ENCODE results near the gene ARHGAP30. TPM values are rescaled to one million over a fixed set of nuclear protein-coding genes. Genes with fewer than 3 reads are reported as not detected.
"Not testable (repeated sequence)": the region's sequence is repeated elsewhere in the genome, so short reads cannot be mapped to it uniquely, and the experiment has no call there.

The ARHGAP30 gene
- total RNA-seq, 4 donors from 2014 or later, result 0.88 to 3.4 (median 2.6) TPM

DNA sequence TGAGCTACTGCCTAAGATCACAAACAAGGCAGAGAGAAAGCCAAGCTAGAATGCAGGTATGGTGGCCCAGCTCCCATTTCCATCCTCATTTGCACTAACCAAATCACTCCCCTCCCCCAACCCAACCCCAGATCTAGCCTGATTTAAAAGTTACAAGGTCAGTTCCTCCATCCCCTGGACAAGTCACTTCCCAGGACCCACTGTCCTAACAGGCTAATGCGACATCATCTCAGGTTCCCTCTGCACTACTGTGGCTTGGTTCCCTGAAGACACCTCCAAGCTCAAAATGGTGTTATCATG, 51.1 kb downstream of the ARHGAP30 start:
- no peak for TF ChIP-seq POLR2A (IDR thresholded peaks at IDR 0.05)
- TF ChIP-seq, protein P1, sequence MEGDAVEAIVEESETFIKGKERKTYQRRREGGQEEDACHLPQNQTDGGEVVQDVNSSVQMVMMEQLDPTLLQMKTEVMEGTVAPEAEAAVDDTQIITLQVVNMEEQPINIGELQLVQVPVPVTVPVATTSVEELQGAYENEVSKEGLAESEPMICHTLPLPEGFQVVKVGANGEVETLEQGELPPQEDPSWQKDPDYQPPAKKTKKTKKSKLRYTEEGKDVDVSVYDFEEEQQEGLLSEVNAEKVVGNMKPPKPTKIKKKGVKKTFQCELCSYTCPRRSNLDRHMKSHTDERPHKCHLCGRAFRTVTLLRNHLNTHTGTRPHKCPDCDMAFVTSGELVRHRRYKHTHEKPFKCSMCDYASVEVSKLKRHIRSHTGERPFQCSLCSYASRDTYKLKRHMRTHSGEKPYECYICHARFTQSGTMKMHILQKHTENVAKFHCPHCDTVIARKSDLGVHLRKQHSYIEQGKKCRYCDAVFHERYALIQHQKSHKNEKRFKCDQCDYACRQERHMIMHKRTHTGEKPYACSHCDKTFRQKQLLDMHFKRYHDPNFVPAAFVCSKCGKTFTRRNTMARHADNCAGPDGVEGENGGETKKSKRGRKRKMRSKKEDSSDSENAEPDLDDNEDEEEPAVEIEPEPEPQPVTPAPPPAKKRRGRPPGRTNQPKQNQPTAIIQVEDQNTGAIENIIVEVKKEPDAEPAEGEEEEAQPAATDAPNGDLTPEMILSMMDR (IDR thresholded peaks at IDR 0.05), result no peak
- Histone ChIP-seq H3K9me3 (no peaks in the 10 kb centered on the region), H3K4me3 (no peak overlapping the region), H3K4me1 (peaks cover 0 to 4% of the 10 kb centered on the region in 2 donors), H3K36me3 (no peaks in the 10 kb centered on the region), H3K27me3 (peaks cover 0 to 5% of the 10 kb centered on the region in 2 donors), H3K27ac (no peak overlapping the region)
- intact Hi-C loops (cut with DNase I; ENCODE audit: low total_unique reads), result no loop called here
- no peak for DNase-seq

DNA sequence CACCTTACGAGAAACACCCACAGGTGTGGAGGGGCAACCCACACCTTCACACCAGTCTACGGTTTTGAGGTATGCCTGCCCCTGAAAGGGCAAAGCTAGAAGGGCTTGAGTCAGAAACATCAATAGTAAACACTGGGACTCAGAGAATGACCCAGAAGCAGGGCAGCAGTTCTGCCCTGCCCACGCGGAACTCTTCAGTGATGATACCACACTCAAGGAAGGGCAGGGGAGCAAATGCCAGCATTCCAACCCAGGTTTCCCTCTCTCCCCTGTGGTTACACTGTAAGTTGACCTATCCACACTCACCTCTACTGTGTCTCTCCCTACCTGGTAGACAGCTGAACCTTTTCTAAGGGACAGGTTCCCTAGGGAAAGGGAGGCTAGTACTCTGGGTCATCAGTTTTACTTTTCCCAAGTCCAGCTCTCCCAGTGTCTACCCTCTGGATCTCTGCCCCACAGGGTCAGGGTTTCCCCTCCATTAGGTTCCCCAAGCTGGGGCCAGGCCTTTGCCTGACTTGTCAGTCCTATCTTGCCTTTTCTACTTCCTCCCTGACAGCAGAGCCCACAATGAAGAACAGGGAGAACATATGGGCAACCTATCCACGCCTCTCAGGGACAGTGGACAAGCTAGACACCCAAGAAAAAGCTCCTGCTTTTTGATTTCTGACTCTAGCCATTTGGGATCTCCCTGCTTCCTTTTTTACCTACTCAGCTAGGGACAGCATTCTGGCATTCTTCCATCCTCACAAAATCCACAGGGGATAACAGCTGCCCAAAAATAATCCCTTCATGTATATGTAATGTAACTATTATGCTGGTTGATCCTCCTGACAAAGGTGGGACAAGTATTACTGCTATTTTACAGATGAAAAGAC, 51.7 kb downstream of the ARHGAP30 start:
- Histone ChIP-seq H3K9me3 (no peaks in the 10 kb centered on the region), H3K27ac (no peak overlapping the region), H3K27me3 (peaks cover 0 to 5% of the 10 kb centered on the region in 2 donors), H3K4me1 (peaks cover 0 to 4% of the 10 kb centered on the region in 2 donors), H3K4me3 (no peak overlapping the region), H3K36me3 (no peaks in the 10 kb centered on the region)
- DNase-seq, result no peak
- TF ChIP-seq, protein P1 (IDR thresholded peaks at IDR 0.05), result no peak
- no peak for TF ChIP-seq POLR2A (IDR thresholded peaks at IDR 0.05)
- intact Hi-C loops (cut with DNase I; ENCODE audit: low total_unique reads), result no loop called here

DNA sequence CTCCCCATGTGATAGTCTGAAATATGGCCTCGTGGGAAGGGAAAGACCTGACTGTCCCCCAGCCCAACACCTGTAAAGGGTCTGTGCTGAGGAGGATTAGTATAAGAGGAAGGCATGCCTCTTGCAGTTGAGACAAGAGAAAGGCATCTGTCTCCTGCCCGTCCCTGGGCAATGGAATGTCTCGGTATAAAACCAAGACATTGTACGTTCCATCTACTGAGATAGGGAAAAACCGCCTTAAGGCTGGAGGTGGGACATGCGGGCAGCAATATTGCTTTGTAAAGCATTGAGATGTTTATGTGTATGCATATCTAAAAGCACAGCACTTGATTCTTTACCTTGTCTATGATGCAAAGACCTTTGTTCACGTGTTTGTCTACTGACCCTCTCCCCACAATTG, 52.5 kb downstream of the ARHGAP30 start:
- H3K36me3 ChIP-seq; H3K4me3 ChIP-seq; H3K27ac ChIP-seq; H3K9me3 ChIP-seq; DNase-seq; intact Hi-C loops (cut with DNase I; ENCODE audit: low total_unique reads); H3K4me1 ChIP-seq; H3K27me3 ChIP-seq: not testable (repeated sequence)

DNA sequence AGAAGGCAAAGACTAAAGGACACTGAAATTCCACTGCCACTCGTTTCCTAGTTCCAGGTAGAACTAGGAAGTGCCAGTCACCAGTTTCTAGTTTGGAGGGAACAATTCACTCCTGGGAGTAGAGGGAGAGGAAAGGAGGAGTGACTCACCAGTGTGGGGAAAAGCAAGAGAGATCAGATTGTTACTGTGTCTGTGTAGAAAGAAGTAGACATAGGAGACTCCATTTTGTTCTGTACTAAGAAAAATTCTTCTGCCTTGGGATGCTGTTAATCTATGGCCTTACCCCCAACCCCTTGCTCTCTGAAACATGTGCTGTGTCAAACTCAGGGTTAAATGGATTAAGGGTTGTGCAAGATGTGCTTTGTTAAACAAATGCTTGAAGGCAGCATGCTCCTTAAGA, 53.0 kb downstream of the ARHGAP30 start:
- H3K9me3 ChIP-seq; intact Hi-C loops (cut with DNase I; ENCODE audit: low total_unique reads); H3K27me3 ChIP-seq; DNase-seq; H3K4me3 ChIP-seq; H3K36me3 ChIP-seq; H3K27ac ChIP-seq; H3K4me1 ChIP-seq: not testable (repeated sequence)

DNA sequence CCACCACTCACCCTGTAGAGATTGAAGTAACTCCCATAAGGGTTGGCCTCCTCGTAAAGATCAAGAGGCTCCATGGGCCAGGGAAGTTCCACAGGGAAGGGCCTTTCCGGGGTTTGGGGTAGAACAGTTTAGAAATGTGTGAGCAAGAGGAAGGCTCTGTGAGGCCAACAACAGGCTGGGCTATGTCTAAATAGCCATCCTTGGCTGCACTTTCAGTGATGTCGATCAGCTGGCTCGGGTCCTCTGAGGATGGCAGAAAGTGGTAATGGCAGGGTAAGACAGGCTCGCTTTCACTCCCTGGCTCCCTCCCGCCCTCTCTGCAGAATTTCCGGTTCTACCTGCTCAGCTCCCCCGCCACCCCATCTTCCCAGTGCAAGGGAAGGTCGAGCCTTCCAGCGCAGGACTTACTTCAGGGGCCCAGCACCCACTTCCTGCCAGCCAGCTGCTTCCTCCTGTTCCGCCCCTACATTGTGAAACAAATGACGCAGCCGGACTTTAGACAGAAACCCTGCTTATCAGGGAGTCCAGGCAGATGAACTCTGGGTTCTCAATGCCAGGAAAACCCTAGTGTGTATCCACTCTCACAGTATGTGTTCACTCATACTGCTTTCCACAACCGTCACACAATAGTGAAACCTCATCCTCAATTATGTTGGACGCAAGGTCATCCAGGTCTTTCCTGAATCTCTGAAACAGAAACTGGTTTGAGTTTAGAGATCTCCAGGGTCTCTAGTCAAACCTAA, 56.0 kb downstream of the ARHGAP30 start:
- Histone ChIP-seq H3K27me3 (no peaks in the 10 kb centered on the region), H3K4me3 (no peak overlapping the region), H3K4me1 (no peaks in the 10 kb centered on the region), H3K9me3 (no peaks in the 10 kb centered on the region), H3K36me3 (no peaks in the 10 kb centered on the region), H3K27ac (peak overlapping the region; percentile 63 to 77)
- intact Hi-C loops (cut with DNase I; ENCODE audit: low total_unique reads), result no loop called here
- TF ChIP-seq, protein P1 (IDR thresholded peaks at IDR 0.05), result no peak
- TF ChIP-seq POLR2A (IDR thresholded peaks at IDR 0.05), result peak in 1 of 2 donors; percentile 14
- DNase-seq, result peak; percentile 34 to 77

DNA sequence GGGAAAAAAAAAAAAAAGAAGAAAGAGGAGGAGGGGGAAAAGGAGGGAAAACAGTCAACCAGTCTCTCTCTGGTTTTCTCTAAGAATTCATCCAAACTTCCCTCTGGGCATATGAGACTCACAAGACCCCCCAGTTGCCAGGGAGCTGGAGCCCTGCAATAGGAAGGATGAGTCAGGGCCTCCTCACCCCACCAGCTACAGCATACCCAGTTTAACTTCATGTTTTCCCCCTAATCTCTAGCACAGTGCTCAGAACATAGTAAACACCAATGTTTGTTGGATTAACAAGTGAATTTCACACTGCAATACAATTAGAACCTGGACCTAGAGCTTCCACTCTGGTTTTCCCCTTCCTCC, 56.6 kb downstream of the ARHGAP30 start:
- DNase-seq, result no peak
- Histone ChIP-seq H3K36me3 (no peaks in the 10 kb centered on the region), H3K4me1 (no peaks in the 10 kb centered on the region), H3K27ac (peak overlapping the region; percentile 55 to 77), H3K4me3 (no peak overlapping the region), H3K9me3 (no peaks in the 10 kb centered on the region), H3K27me3 (no peaks in the 10 kb centered on the region)
- TF ChIP-seq, protein P1 (IDR thresholded peaks at IDR 0.05), result no peak
- no peak for TF ChIP-seq POLR2A (IDR thresholded peaks at IDR 0.05)
- intact Hi-C loops (cut with DNase I; ENCODE audit: low total_unique reads), result no loop called here
